Calu3 (cell line): ENCODE results near the gene LRRFIP2. TPM values are rescaled to one million over a fixed set of nuclear protein-coding genes. Genes with fewer than 3 reads are reported as not detected.
"Not testable (repeated sequence)": the region's sequence is repeated elsewhere in the genome, so short reads cannot be mapped to it uniquely, and the experiment has no call there.

Experiments used
- BruUV-seq: library from RNA; stranded (reverse); fragments of 400-500 nt; replicated peaks from 2 replicates; lab custom pipeline; 2021; lab: Mats Ljungman, UMichigan
- CTCF ChIA-PET: fragments of 300-600 bp; sonication (Branson Sonifier 250); formaldehyde crosslinking; loops from one replicate; lab custom pipeline; 2022; ENCODE audit warnings: antibody characterized with exemption; lab: Charles Lee
- DNase-seq: peaks from one replicate; pipeline ENCODE4 v3.0.0; 2022
- H3K27ac Mint-ChIP-seq: one replicate; pipeline ENCODE4 v1.8.0; 2022; ENCODE audit warnings: mixed read lengths; ENCODE audit not compliant: unreplicated experiment
- H3K27me3 Mint-ChIP-seq: one replicate; pipeline ENCODE4 v1.8.0; 2022; ENCODE audit warnings: mixed read lengths; ENCODE audit not compliant: unreplicated experiment
- H3K36me3 Mint-ChIP-seq: one replicate; pipeline ENCODE4 v1.8.0; 2022; ENCODE audit warnings: mild to moderate bottlenecking, moderate library complexity, mixed read lengths; ENCODE audit not compliant: insufficient read depth, unreplicated experiment
- H3K4me1 Mint-ChIP-seq: one replicate; pipeline ENCODE4 v1.8.0; 2022; ENCODE audit warnings: mild to moderate bottlenecking, low read depth, mixed read lengths; ENCODE audit not compliant: unreplicated experiment
- H3K4me3 Mint-ChIP-seq: one replicate; pipeline ENCODE4 v1.8.0; 2022; ENCODE audit warnings: mild to moderate bottlenecking, low read depth, moderate library complexity, mixed read lengths; ENCODE audit not compliant: unreplicated experiment
- H3K9me3 Mint-ChIP-seq: one replicate; pipeline ENCODE4 v1.8.0; 2022; ENCODE audit warnings: low read depth, mixed read lengths; ENCODE audit not compliant: unreplicated experiment
- intact Hi-C: fragments of 100-400 bp; cut with micrococcal nuclease; formaldehyde crosslinking; loops from one replicate; pipeline ENCODE4 v1.10.0; 2022; ENCODE audit not compliant: unreplicated experiment
- total RNA-seq: library from RNA; stranded (reverse); gene quantifications from 2 replicates; pipeline ENCODE4 v1.2.3, GENCODE V29; 2022
- TF ChIP-seq, protein P1 (sequence below): fragments of 200-600 bp; IDR thresholded peaks from one replicate; pipeline ENCODE4 v1.8.0; 2022; ENCODE audit warnings: antibody characterized with exemption; ENCODE audit not compliant: unreplicated experiment

LRRFIP2 gene
- total RNA-seq, 1 experiment from 2014 or later: 38.8 TPM

DNA sequence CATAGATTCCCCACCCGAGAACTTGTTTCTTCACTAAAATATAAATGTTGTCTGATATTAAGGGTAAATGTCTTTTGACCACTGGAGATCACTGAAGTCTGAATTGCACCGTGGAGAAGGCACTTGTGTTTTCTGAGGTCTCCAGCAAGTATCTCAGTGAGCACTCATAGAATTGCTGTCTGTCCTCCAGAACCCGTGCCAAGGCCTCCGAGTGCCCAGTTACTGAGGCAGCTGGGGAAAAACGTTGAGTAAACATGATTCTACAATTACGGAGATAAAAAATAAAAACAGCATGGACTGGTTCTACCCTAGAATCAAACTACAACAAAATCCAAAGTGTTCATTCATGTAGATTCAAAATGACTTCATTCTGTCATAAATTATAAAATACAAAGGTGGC, 121.0 kb downstream of the LRRFIP2 start:
- DNase-seq: no peak
- no peaks in the 10 kb centered on the region for H3K9me3 Mint-ChIP-seq
- H3K4me3 Mint-ChIP-seq: no peak overlapping the region
- no peaks in the 10 kb centered on the region for H3K27me3 Mint-ChIP-seq
- CTCF ChIA-PET: no interaction called here
- TF ChIP-seq, protein P1, sequence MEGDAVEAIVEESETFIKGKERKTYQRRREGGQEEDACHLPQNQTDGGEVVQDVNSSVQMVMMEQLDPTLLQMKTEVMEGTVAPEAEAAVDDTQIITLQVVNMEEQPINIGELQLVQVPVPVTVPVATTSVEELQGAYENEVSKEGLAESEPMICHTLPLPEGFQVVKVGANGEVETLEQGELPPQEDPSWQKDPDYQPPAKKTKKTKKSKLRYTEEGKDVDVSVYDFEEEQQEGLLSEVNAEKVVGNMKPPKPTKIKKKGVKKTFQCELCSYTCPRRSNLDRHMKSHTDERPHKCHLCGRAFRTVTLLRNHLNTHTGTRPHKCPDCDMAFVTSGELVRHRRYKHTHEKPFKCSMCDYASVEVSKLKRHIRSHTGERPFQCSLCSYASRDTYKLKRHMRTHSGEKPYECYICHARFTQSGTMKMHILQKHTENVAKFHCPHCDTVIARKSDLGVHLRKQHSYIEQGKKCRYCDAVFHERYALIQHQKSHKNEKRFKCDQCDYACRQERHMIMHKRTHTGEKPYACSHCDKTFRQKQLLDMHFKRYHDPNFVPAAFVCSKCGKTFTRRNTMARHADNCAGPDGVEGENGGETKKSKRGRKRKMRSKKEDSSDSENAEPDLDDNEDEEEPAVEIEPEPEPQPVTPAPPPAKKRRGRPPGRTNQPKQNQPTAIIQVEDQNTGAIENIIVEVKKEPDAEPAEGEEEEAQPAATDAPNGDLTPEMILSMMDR: no peak
- no peaks in the 10 kb centered on the region for H3K4me1 Mint-ChIP-seq
- H3K27ac Mint-ChIP-seq: no peak overlapping the region
- intact Hi-C loops: no loop called here
- BruUV-seq: no TSS peak
- H3K36me3 Mint-ChIP-seq: peaks cover 7% of the 10 kb centered on the region

DNA sequence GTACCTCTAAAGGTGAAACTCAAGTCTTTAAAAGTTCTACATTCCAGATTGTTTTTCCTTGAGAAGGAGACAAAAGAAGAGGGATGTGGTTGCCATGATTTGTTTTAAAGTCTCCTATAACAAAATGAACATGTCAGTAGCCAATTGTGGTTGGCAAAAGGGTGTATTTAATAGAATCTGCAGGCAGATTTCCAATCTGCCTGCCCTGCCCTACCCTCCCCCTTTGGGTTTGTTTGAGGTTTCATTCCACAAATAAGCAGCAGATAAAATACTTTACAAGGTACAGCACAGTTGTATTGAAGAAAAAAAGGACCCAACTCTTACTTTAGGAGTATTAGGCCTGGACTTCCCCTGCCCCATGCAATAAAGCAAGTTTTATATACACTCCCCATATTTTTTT, 121.5 kb downstream of the LRRFIP2 start:
- Mint-ChIP-seq H3K9me3 (no peaks in the 10 kb centered on the region), H3K4me3 (no peak overlapping the region), H3K36me3 (peaks cover 3% of the 10 kb centered on the region), H3K27me3 (no peaks in the 10 kb centered on the region), H3K4me1 (no peaks in the 10 kb centered on the region), H3K27ac (no peak overlapping the region)
- CTCF ChIA-PET: no interaction called here
- TF ChIP-seq, protein P1: no peak
- no TSS peak for BruUV-seq
- no peak for DNase-seq
- intact Hi-C loops: no loop called here

DNA sequence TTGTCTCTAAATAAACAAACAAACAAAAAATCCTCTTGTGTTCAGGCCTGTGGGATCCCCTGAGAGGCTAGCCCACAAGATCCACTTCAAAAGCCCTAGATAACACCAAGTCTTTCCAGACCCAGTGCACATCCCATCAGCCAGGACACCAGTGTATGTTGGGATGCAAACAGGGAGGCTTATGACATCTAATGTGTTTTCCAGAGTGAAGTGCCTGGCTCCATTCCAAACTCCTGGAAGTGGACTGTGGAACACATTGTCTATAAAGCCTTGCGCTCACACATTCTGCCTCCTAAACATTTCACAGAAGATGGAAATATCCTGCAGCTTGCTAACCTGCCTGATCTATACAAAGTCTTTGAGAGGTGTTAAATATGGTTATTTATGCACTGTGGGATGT, 124.1 kb downstream of the LRRFIP2 start:
- no peak for DNase-seq
- intact Hi-C loops: no loop called here
- Mint-ChIP-seq H3K4me3 (no peak overlapping the region), H3K27ac (no peak overlapping the region), H3K4me1 (no peaks in the 10 kb centered on the region), H3K9me3 (no peaks in the 10 kb centered on the region), H3K36me3 (peaks cover 13% of the 10 kb centered on the region), H3K27me3 (no peaks in the 10 kb centered on the region)
- TF ChIP-seq, protein P1: no peak
- BruUV-seq: no TSS peak
- CTCF ChIA-PET: no interaction called here

DNA sequence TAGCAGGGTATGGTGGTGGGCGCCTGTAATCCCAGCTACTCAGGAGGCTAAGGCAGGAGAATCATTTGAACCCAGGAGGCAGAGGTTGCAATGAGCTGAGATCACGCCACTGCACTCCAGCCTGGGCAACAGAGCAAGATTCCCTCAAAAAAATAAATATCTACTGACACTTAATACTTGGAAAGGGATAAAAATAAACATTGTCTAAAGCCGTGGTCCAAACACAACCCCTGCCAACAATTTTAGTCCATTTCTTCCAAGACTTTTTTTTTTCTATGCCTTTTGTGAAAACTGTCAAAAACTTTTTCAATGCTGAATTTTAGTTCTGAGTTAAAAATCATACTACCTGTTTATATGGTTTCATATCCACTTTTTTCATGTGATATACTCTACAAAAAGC, 131.7 kb downstream of the LRRFIP2 start:
- BruUV-seq, H3K9me3 Mint-ChIP-seq, CTCF ChIA-PET, intact Hi-C loops, DNase-seq, H3K27ac Mint-ChIP-seq, H3K4me1 Mint-ChIP-seq, H3K27me3 Mint-ChIP-seq, H3K4me3 Mint-ChIP-seq: not testable (repeated sequence)
- H3K36me3 Mint-ChIP-seq: peaks cover 10% of the 10 kb centered on the region

DNA sequence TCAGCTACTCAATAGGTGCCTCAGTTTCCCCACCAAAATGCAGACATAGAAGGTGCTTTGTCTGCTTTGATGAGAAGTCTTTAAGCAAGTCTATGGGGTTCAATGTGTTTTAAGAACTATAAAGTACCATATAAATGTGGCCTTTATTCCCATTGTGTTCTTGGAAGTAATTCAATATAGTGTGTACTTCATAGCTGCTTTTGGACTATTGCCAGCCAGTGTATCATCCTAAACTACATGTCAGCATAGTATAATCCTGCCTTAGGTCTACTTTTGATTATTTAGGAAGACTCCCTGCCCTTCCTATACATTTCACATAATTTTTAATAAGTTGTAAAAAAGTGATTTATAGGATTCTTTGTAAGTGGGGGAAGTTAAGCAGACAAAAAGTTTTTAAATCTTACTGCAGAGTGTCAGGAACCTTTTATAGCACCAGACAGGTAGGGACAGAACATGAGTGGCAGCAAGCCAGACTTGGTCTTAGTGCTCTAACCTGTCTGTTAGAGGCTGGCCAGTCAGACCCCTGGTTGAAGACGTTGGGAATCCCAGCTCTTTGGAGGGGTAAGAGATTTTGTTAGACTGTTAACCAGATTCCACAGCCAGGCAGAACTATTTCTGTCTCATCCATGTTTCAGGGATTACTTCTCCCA, 132.7 kb downstream of the LRRFIP2 start:
- no peaks in the 10 kb centered on the region for H3K9me3 Mint-ChIP-seq
- H3K4me3 Mint-ChIP-seq: no peak overlapping the region
- no TSS peak for BruUV-seq
- no peak overlapping the region for H3K27ac Mint-ChIP-seq
- no peaks in the 10 kb centered on the region for H3K4me1 Mint-ChIP-seq
- intact Hi-C loops: no loop called here
- peaks cover 10% of the 10 kb centered on the region for H3K36me3 Mint-ChIP-seq
- CTCF ChIA-PET: no interaction called here
- TF ChIP-seq, protein P1: no peak
- no peaks in the 10 kb centered on the region for H3K27me3 Mint-ChIP-seq
- no peak for DNase-seq
